ENCODE results near the gene ATP2C2. TPM values are rescaled to one million over a fixed set of nuclear protein-coding genes. Genes with fewer than 3 reads are reported as not detected.

ATP2C2 gene
- total and polyA plus RNA-seq, 2 experiments from 2014 or later = 2.1 TPM

DNA sequence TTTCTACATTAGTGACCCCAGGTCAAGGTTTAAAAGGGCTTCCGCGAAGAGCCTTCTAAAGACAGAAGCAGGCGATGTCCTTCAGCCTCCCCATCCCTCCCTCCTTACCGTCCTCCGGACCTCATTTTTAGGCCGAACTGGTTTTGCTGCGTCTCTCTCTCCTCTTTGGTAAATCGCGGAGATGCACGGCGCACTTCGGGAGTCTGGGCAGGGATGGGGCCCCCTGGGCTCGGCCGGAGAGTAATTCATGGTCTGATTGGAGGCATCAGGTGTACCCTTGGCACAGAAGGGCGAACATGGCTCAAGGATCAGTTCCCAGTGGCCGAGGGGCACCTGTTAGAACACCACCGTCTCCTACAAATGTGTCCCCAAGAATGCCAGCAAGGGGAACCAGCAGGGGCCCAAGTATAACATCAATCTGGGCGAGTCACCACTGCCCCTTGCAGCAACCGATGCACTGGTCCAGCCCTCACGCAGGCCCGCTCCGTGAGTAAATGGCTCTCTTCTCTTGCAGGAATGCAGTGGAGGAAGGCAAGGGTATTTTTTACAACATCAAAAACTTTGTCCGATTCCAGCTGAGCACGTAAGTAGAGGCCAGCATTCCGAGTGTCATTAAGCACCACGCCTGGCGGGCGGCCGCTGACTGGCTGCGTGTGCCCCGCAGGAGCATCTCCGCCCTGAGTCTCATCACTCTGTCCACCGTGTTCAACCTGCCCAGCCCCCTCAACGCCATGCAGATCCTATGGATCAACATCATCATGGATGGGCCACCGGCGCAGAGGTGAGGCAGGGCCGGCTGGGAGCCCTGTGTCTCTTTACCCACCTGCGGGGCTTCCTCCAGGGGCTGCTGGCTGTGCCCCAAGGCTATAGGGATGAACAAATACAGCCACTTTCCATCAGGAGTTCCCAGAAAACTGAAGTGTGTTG lies 90.5 kb downstream of the ATP2C2 start:
- TF ChIP-seq CTCF (conservative IDR thresholded peaks at IDR 0.05; ENCODE audit: low read depth in 2 of 2) = no peak
- no peak for TF ChIP-seq CREB1 (CRISPR knock-in tag; IDR thresholded peaks at IDR 0.05; ENCODE audit: low read depth)
- no peak for TF ChIP-seq ZNF462 (CRISPR knock-in tag; IDR thresholded peaks at IDR 0.05)
- no peak for TF ChIP-seq ZNF331 (CRISPR knock-in tag; IDR thresholded peaks at IDR 0.05; ENCODE audit: low read depth)
- TF ChIP-seq, protein P1, sequence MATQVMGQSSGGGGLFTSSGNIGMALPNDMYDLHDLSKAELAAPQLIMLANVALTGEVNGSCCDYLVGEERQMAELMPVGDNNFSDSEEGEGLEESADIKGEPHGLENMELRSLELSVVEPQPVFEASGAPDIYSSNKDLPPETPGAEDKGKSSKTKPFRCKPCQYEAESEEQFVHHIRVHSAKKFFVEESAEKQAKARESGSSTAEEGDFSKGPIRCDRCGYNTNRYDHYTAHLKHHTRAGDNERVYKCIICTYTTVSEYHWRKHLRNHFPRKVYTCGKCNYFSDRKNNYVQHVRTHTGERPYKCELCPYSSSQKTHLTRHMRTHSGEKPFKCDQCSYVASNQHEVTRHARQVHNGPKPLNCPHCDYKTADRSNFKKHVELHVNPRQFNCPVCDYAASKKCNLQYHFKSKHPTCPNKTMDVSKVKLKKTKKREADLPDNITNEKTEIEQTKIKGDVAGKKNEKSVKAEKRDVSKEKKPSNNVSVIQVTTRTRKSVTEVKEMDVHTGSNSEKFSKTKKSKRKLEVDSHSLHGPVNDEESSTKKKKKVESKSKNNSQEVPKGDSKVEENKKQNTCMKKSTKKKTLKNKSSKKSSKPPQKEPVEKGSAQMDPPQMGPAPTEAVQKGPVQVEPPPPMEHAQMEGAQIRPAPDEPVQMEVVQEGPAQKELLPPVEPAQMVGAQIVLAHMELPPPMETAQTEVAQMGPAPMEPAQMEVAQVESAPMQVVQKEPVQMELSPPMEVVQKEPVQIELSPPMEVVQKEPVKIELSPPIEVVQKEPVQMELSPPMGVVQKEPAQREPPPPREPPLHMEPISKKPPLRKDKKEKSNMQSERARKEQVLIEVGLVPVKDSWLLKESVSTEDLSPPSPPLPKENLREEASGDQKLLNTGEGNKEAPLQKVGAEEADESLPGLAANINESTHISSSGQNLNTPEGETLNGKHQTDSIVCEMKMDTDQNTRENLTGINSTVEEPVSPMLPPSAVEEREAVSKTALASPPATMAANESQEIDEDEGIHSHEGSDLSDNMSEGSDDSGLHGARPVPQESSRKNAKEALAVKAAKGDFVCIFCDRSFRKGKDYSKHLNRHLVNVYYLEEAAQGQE (IDR thresholded peaks at IDR 0.05; ENCODE audit: unreplicated experiment) = no peak
- TF ChIP-seq, protein P2, sequence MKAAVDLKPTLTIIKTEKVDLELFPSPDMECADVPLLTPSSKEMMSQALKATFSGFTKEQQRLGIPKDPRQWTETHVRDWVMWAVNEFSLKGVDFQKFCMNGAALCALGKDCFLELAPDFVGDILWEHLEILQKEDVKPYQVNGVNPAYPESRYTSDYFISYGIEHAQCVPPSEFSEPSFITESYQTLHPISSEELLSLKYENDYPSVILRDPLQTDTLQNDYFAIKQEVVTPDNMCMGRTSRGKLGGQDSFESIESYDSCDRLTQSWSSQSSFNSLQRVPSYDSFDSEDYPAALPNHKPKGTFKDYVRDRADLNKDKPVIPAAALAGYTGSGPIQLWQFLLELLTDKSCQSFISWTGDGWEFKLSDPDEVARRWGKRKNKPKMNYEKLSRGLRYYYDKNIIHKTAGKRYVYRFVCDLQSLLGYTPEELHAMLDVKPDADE (IDR thresholded peaks at IDR 0.05) = no peak
- TF ChIP-seq ZNF114 (CRISPR knock-in tag; IDR thresholded peaks at IDR 0.05) = no peak
- no peak for TF ChIP-seq NANOG (IDR thresholded peaks at IDR 0.05; ENCODE audit: borderline replicate concordance)
- TF ChIP-seq POLR2AphosphoS5 (IDR thresholded peaks at IDR 0.05; ENCODE audit: low read depth) = no peak
- TF ChIP-seq JUNB (IDR thresholded peaks at IDR 0.05; ENCODE audit: unreplicated experiment) = no peak
- no peak for TF ChIP-seq EZH2phosphoT487 (IDR thresholded peaks at IDR 0.05; ENCODE audit: unreplicated experiment)
- Histone ChIP-seq H4K20me1 (replicated peaks; ENCODE audit: insufficient read depth) (no peaks in the 10 kb centered on the region), H3K27me3 (ENCODE audit: insufficient read depth) (no peaks in the 10 kb centered on the region), H3K4me3 (no peak overlapping the region), H3K27ac (ENCODE audit: low read depth) (no peak overlapping the region), H3F3A (replicated peaks; ENCODE audit: low read depth) (no peaks in the 10 kb centered on the region), H3K36me3 (ENCODE audit: insufficient read depth) (no peaks in the 10 kb centered on the region), H3K4me2 (no peak overlapping the region), H2AFZ (no peak overlapping the region), H3K9me2 (ENCODE audit: insufficient read depth) (no peaks in the 10 kb centered on the region), H3K4me1 (ENCODE audit: insufficient read depth) (no peaks in the 10 kb centered on the region), H3K79me2 (replicated peaks; ENCODE audit: insufficient read depth) (no peaks in the 10 kb centered on the region)
- no peak for DNase-seq (ENCODE audit: low spot score)
- H3K27me3 Mint-ChIP-seq (ENCODE audit: insufficient read depth, low read depth, poor library complexity) = peaks cover 3% of the 10 kb centered on the region
- no peak overlapping the region for H3K27ac Mint-ChIP-seq
- ATAC-seq = no peak
- H3K36me3 Mint-ChIP-seq (ENCODE audit: low read depth) = no peaks in the 10 kb centered on the region; the same call in 2 of the 3 replicates
- no peak overlapping the region for H3K4me3 Mint-ChIP-seq
- peaks cover 4% of the 10 kb centered on the region; the same call in 1 of the 3 replicates for H3K4me1 Mint-ChIP-seq
- no peaks in the 10 kb centered on the region; the same call in 2 of the 3 replicates for H3K9me3 Mint-ChIP-seq
